Activated T-cell treated with anti-CD3 and anti-CD28 coated beads, Interleukin-2, amount 50 U/mL, for 24 hours (primary cell): ENCODE results near the gene CARM1.

Source experiments
- DNase-seq: peaks from one replicate; pipeline ENCODE4 v3.0.0-alpha.2; 2020
- H3K27ac Mint-ChIP-seq: 2 replicates; pipeline ENCODE4 v1.8.0; 2020; ENCODE audit warnings: mild to moderate bottlenecking, mixed read lengths
- H3K27me3 Mint-ChIP-seq: 2 replicates; pipeline ENCODE4 v1.8.0; 2020; ENCODE audit warnings: mixed read lengths
- H3K36me3 Mint-ChIP-seq: 2 replicates; pipeline ENCODE4 v1.8.0; 2020; ENCODE audit warnings: low read depth, mixed read lengths
- H3K4me1 Mint-ChIP-seq: 2 replicates; pipeline ENCODE4 v1.8.0; 2020; ENCODE audit warnings: low read depth, mixed read lengths
- H3K4me3 Mint-ChIP-seq: 2 replicates; pipeline ENCODE4 v1.8.0; 2020; ENCODE audit warnings: mild to moderate bottlenecking, moderate library complexity, mixed read lengths
- H3K9me3 Mint-ChIP-seq: 2 replicates; pipeline ENCODE4 v1.8.0; 2020; ENCODE audit warnings: mixed read lengths

Gene CARM1

GRCh38 chr19:10919352-10920287 is 48.3 kb downstream of the CARM1 start:
- Mint-ChIP-seq H3K4me1 (no peaks in the 10 kb centered on the region), H3K27ac (peak overlapping the region; percentile 68), H3K27me3 (no peaks in the 10 kb centered on the region), H3K36me3 (peaks cover 79% of the 10 kb centered on the region), H3K4me3 (no peak overlapping the region), H3K9me3 (no peaks in the 10 kb centered on the region)
- no peak for DNase-seq

- H3K27ac Mint-ChIP-seq = peak overlapping the region; percentile 68
Observed at GRCh38 chr19:10920288-10920655, 48.9 kb downstream of the CARM1 start.

GRCh38 chr19:10920781-10921180 is 49.4 kb downstream of the CARM1 start:
- no peak overlapping the region for H3K27ac Mint-ChIP-seq
- no peak for DNase-seq
- H3K4me1 Mint-ChIP-seq = no peaks in the 10 kb centered on the region
- no peak overlapping the region for H3K4me3 Mint-ChIP-seq
- peaks cover 79% of the 10 kb centered on the region for H3K36me3 Mint-ChIP-seq
- H3K27me3 Mint-ChIP-seq = no peaks in the 10 kb centered on the region
- no peaks in the 10 kb centered on the region for H3K9me3 Mint-ChIP-seq

More at GRCh38 chr19:10920288-10920655, 48.9 kb downstream of the CARM1 start:
- DNase-seq = no peak
- H3K36me3 Mint-ChIP-seq = peaks cover 80% of the 10 kb centered on the region
- H3K4me1 Mint-ChIP-seq = no peaks in the 10 kb centered on the region
- no peaks in the 10 kb centered on the region for H3K9me3 Mint-ChIP-seq
- H3K4me3 Mint-ChIP-seq = no peak overlapping the region
- H3K27me3 Mint-ChIP-seq = no peaks in the 10 kb centered on the region

GRCh38 chr19:10921199-10921909 is 50.0 kb downstream of the CARM1 start:
- H3K36me3 Mint-ChIP-seq = peaks cover 74% of the 10 kb centered on the region
- no peak overlapping the region for H3K27ac Mint-ChIP-seq
- DNase-seq = no peak
- H3K4me3 Mint-ChIP-seq = no peak overlapping the region
- no peaks in the 10 kb centered on the region for H3K27me3 Mint-ChIP-seq
- no peaks in the 10 kb centered on the region for H3K4me1 Mint-ChIP-seq
- H3K9me3 Mint-ChIP-seq = no peaks in the 10 kb centered on the region

- no peak overlapping the region for H3K4me3 Mint-ChIP-seq
- no peaks in the 10 kb centered on the region for H3K9me3 Mint-ChIP-seq
- H3K36me3 Mint-ChIP-seq = peaks cover 70% of the 10 kb centered on the region
- no peak for DNase-seq
- no peaks in the 10 kb centered on the region for H3K27me3 Mint-ChIP-seq
- peaks cover under 1% of the 10 kb centered on the region for H3K4me1 Mint-ChIP-seq
- H3K27ac Mint-ChIP-seq = no peak overlapping the region
Observed at GRCh38 chr19:10921910-10922637, 50.7 kb downstream of the CARM1 start.

GRCh38 chr19:10922638-10923014 is 51.3 kb downstream of the CARM1 start:
- no peak for DNase-seq
- Mint-ChIP-seq H3K27me3 (no peaks in the 10 kb centered on the region), H3K27ac (peak overlapping the region; percentile 52), H3K36me3 (peaks cover 71% of the 10 kb centered on the region), H3K9me3 (no peaks in the 10 kb centered on the region), H3K4me1 (peaks cover 6% of the 10 kb centered on the region), H3K4me3 (no peak overlapping the region)

- no peak for DNase-seq
- Mint-ChIP-seq H3K36me3 (peaks cover 63% of the 10 kb centered on the region), H3K9me3 (no peaks in the 10 kb centered on the region), H3K4me3 (no peak overlapping the region), H3K27me3 (no peaks in the 10 kb centered on the region), H3K27ac (peak overlapping the region; percentile 52), H3K4me1 (peaks cover 10% of the 10 kb centered on the region)
Observed at GRCh38 chr19:10923260-10924112, 52.1 kb downstream of the CARM1 start.

- no peak for DNase-seq
- peaks cover 14% of the 10 kb centered on the region for H3K4me1 Mint-ChIP-seq
- H3K27me3 Mint-ChIP-seq = no peaks in the 10 kb centered on the region
- H3K4me3 Mint-ChIP-seq = no peak overlapping the region
- H3K9me3 Mint-ChIP-seq = no peaks in the 10 kb centered on the region
- H3K27ac Mint-ChIP-seq = peak overlapping the region; percentile 71
- peaks cover 60% of the 10 kb centered on the region for H3K36me3 Mint-ChIP-seq
Observed at GRCh38 chr19:10924597-10924996, 53.2 kb downstream of the CARM1 start.

GRCh38 chr19:10927730-10928562 is 56.6 kb downstream of the CARM1 start:
- Mint-ChIP-seq H3K27ac (peak overlapping the region; percentile 94), H3K4me3 (peak overlapping the region; percentile 95), H3K36me3 (peaks cover 52% of the 10 kb centered on the region), H3K27me3 (no peaks in the 10 kb centered on the region), H3K9me3 (no peaks in the 10 kb centered on the region), H3K4me1 (peaks cover 28% of the 10 kb centered on the region)
- DNase-seq = no peak

- no peaks in the 10 kb centered on the region for H3K27me3 Mint-ChIP-seq
- DNase-seq = peak; percentile 94
- no peaks in the 10 kb centered on the region for H3K9me3 Mint-ChIP-seq
- peaks cover 28% of the 10 kb centered on the region for H3K4me1 Mint-ChIP-seq
- H3K36me3 Mint-ChIP-seq = peaks cover 48% of the 10 kb centered on the region
- peak within 1 kb of the TSS; percentile 94 for H3K27ac Mint-ChIP-seq
- H3K4me3 Mint-ChIP-seq = peak within 1 kb of the TSS; percentile 95
Observed at GRCh38 chr19:10928563-10929401, 57.4 kb downstream of the CARM1 start, which contains the start of the genes TIMM29 and YIPF2. Gene TIMM29, plus strand, starts transcription at chr19:10928811. Its CDS starts 12 bp downstream, at chr19:10928823. Gene YIPF2, minus strand, starts transcription at chr19:10928639. Its CDS starts 229 bp downstream, at chr19:10928410.

GRCh38 chr19:10929402-10929794 is 58.0 kb downstream of the CARM1 start:
- Mint-ChIP-seq H3K9me3 (no peaks in the 10 kb centered on the region), H3K4me3 (peak overlapping the region; percentile 95), H3K36me3 (peaks cover 45% of the 10 kb centered on the region), H3K4me1 (peaks cover 28% of the 10 kb centered on the region), H3K27me3 (no peaks in the 10 kb centered on the region), H3K27ac (peak overlapping the region; percentile 77)
- DNase-seq = no peak

GRCh38 chr19:10935371-10936059 is 64.2 kb downstream of the CARM1 start:
- no peak for DNase-seq
- Mint-ChIP-seq H3K27ac (no peak overlapping the region), H3K36me3 (peaks cover 16% of the 10 kb centered on the region)

More at GRCh38 chr19:10935371-10936059, 64.2 kb downstream of the CARM1 start:
- Mint-ChIP-seq H3K27me3 (no peaks in the 10 kb centered on the region), H3K9me3 (no peaks in the 10 kb centered on the region), H3K4me3 (no peak overlapping the region), H3K4me1 (peaks cover 9% of the 10 kb centered on the region)
